Fibroblast of skin of right biceps (primary cell): ENCODE measurements around the gene ATP6V1G1.
"Not testable (repeated sequence)": the region's sequence is repeated elsewhere in the genome, so short reads cannot be mapped to it uniquely, and the experiment has no call there.

Source experiments
- DNase-seq: peaks from one replicate; pipeline ENCODE4 v3.0.0-alpha.2; 2013

ATP6V1G1 gene

GRCh38 chr9:114580609-114581193 is 6.9 kb upstream of the ATP6V1G1 start:
- DNase-seq: no peak

- no peak for DNase-seq
Measured at GRCh38 chr9:114583371-114584155, 4.0 kb upstream of the ATP6V1G1 start.

- DNase-seq: peak; percentile 31
Measured at GRCh38 chr9:114588210-114588609, 641 bp downstream of the ATP6V1G1 start.

- DNase-seq: peak; percentile 26
Measured at GRCh38 chr9:114588651-114589526, 1.3 kb downstream of the ATP6V1G1 start.

GRCh38 chr9:114590328-114590727 is 2.8 kb downstream of the ATP6V1G1 start:
- DNase-seq: no peak

- DNase-seq: no peak
Measured at GRCh38 chr9:114591291-114591787, 3.8 kb downstream of the ATP6V1G1 start.

GRCh38 chr9:114591849-114592248 is 4.3 kb downstream of the ATP6V1G1 start:
- no peak for DNase-seq

DNA sequence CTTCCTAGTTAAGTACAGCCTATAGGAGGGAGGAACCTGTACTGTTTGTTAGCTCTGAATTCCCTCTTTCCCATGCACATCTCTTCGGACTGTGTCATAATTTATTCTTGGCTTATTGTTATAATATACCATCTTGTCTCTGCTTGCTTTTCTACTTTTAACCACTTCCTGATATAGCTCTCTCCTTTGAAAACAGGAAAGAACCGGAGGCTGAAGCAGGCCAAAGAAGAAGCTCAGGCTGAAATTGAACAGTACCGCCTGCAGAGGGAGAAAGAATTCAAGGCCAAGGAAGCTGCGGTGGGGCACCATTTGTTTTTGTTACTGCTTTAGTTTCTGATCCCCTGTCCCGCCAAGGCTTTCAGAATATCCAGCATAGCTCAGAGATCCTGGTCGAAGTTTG is 4.8 kb downstream of the ATP6V1G1 start:
- peak; percentile 26 for DNase-seq

DNA sequence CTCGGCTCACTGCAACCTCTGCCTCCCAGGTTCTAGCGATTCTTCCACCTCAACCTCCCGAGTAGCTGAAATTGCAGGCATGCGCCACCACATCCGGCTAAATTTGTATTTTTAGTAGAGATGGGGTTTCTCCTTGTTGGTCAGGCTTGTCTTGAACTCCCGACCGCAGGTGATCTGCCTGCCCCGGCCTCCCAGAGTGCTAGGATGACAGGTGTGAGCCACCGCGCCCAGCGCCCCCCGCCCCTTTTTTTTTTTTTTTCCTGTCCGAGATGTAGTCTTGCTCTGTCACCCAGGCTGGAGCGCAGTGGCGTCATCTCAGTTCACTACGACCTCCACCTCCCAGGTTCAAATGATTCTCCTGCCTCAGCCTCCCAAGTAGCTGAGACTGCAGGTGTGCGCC is 6.6 kb downstream of the ATP6V1G1 start:
- DNase-seq: no peak

GRCh38 chr9:114600502-114601248 is 13.1 kb downstream of the ATP6V1G1 start:
- not testable (repeated sequence) for DNase-seq

- DNase-seq: not testable (repeated sequence)
Measured at GRCh38 chr9:114601787-114602186, 14.2 kb downstream of the ATP6V1G1 start.

DNA sequence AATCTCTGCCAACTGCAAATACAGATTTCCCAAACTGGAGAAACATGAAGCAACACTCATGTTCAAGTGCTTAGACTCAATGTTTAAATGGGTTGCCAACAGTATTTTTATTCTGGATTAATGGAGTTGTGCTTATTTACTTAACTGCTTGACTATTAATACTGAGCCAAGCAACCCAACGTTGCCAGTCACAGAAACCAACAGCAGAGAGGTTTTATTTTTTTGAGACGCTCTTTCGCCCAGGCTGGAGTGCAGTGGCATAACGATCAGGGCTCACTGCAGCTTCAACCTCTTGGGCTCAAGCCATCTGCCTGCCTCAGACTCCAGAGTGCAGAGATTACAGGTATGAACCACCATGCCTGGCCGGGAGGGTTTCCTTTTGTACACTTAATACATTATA is 15.1 kb downstream of the ATP6V1G1 start:
- no peak for DNase-seq

GRCh38 chr9:114603248-114603647 is 15.7 kb downstream of the ATP6V1G1 start:
- no peak for DNase-seq

DNA sequence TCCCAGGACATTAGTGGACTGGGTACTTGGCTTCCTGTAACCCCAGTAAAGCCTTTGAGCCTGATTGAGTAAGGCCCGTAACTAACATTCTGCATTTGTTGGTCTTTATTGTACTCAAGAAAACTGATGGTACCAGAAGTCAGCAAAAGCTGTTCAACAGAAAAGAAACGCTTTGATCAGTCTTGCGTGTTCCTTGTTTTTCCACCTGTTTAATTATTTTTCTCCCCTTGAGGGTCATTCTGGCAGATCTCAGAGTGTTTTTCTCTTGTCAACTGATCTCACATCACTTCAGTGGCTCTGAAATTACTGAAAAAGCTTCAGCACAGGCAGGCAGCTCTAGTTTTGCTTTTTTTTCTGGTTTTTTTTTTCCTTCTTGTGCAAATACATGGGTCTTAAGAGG is 17.4 kb downstream of the ATP6V1G1 start:
- no peak for DNase-seq

DNA sequence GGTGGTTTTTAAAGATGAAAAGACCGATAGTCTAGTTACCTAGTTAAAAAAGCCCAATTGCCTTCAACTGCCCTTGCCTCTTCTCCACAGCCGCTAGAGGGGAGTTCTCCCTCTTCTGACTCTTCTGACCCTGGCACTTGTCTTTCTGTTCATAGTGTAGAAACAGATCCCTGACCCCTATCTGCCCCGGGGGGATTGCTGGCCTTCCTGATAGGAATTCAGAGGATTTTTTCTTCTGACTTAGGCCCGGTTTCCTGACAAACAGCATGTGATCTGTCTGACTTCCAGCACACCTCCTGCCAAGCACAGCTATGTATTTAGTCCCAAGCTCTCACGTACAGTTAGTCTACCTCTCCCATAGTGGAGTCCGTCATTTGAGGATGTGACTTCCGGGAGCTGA is 18.5 kb downstream of the ATP6V1G1 start:
- no peak for DNase-seq

DNA sequence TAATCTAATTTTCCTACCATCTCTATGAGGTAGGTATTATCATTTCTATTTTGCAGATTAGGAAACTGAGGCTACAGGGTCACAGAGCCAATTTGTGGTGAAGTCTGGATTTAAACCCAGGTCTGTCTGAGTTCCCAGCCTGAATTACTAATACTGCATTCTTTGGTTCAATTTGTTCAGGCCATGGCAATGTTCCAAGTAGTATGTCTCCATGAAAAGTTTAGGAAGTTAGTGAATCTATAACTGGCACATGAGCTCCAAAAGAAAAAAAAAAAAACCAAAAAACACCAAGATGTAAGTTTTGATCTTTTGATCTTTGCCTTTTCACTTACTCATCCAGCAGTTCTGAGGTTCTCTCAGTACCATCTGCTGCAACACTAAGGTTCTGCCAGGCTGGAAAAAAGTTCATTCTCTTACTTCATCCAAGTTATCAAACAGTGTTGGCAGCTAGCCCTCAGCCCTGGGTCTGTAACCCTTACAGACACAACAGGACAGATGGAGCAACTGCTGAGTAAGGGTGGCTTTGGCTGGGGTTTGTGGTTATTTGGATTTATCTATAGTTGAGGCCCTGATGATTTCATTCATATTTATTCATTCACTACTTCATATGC is 19.1 kb downstream of the ATP6V1G1 start:
- peak; percentile 75 for DNase-seq

DNA sequence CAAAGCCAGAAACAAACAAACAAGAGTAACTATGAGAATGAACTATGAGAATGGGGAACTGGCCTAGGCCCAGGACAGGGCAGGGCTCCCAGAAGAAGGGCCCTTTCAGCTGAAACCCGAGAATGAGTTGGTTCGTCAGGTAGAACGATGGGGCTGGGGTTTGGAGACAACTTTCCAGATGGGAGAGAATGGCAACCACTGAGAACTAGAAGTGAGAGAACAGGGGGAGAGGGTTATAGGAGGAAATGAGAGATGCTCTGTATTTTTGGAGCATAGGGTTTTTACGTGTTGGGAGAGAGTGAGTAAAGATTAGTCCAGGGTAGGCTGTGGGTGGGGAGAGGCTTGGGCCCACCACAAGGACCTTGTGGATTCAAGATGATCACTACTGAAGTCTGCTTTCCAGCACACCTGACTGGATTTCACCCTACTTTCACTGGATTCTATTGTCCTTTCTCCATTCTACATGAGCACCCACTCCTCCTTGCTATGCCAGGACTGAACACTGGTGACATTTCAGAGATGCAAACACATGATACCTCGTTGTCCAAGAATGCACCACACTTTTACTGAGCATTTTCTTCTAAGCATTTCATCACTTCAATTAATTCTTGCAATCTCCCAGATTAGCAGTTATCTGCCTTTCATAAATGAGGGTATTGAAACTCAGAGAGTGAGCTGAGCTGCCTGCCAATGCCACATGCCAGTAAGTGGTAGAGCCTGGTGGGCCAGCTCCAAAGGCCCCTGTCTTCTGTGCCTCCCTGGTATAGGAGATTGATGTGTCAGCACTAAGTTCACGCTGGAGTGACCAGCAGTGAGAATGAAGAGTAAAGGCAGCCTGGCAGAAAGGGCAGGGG is 20.3 kb downstream of the ATP6V1G1 start:
- DNase-seq: no peak

GRCh38 chr9:114608525-114608796 is 20.9 kb downstream of the ATP6V1G1 start:
- no peak for DNase-seq

DNA sequence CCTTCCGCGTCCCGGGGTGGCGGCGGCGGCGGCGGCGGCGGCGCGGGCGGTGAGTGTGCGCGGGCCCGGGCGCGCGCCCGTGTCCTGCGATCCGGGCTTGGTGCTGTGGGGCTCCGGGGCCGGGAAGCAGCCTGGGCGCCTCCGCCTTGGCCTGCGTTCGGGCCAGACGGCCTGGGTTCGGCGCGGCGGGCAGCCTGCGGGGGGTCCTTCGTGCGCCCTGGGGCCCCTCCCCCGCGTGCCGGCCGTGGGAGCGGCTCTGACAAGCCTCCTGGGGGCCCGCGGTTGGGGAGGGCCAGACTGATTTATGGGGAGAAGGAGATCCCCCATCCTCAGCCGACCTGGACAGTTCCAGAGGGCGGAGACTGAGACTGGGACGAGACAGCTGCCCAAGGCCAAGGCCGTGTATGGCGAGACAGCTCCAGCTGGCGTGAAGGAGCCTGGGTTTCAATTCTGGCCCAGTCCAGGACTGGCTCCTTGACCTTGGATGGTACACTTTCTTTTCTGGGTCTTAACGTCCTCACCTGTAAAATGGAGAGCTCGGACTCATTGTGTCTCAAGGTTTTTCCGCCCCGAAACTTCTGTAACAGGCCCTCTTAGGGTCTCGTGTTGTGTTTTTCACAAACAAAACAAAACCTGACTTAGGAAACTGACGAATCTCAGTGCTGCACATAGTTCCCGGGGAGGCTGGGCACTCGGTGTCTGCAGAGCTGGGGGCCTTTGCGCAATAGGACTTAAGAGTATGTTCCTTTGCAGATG is 24.1 kb downstream of the ATP6V1G1 start:
- DNase-seq: peak; percentile 71

DNA sequence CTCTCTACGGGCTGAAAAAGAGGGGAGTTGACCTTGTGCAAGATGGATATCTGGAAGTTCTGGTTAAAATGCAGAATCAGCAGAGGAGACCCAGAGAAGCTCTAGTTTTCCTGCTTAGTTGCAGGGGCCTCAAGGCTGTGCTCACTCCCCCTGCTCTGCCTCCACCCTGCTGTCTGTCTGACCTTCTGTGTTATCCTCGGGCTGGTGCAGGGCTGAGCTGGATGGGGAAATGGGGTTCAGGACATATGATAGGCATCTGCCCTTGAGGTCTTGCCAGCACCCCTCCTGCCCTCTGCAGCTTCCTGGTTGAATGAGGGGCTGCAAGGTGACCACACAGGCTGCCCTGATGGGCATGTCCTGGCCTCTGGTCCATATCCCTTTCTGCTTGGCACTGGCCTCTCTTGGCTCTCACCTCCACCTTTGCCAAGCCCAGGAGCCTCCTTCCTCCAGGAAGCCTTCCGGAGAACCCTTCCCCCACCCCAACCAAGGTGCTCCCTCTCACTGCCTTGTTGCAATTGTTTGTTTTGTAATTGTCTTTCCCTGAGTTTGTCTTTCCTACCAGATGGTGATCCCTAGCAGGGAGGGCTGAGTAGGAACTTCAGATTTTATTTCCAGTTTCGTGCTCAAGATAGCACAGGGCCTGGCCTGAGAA is 24.8 kb downstream of the ATP6V1G1 start:
- no peak for DNase-seq
